Gastrocnemius medialis (tissue), 4 donors: ENCODE measurements around the gene ASB13. TPM values are rescaled to one million over a fixed set of nuclear protein-coding genes. Genes with fewer than 3 reads are reported as not detected.

ENCODE experiments used
- ATAC-seq, 2 donors: fragments of 150-250 bp; one replicate each; pipeline ENCODE4 v1.9.1; 2016
- DNase-seq, 2 donors: peaks; one replicate each; pipeline ENCODE4 v3.0.0-alpha.2; 2019
- H3K27ac ChIP-seq, 4 donors: fragments of 200-600 bp; sonication (generic); 1 replicate in 1 of 4; 2 replicates in 3 of 4; pipeline ENCODE4 v1.5.1; 2016 to 2018; ENCODE audit warnings: mild to moderate bottlenecking in 2 of 4, moderate library complexity in 1 of 4
- H3K27me3 ChIP-seq, 3 donors: fragments of 200-600 bp; sonication (generic) in 2 of 3; 1 replicate in 1 of 3; 2 replicates in 2 of 3; pipeline versions ENCODE4 v1.5.1 to v1.6.0; 2016 to 2019; ENCODE audit warnings: mild to moderate bottlenecking in 1 of 3, moderate library complexity in 1 of 3
- H3K36me3 ChIP-seq, 2 donors: fragments of 200-600 bp; sonication (generic) in 1 of 2; one replicate each; pipeline ENCODE4 v1.5.1; 2017 to 2018
- H3K4me1 ChIP-seq, 2 donors: fragments of 200-600 bp; sonication (generic) in 1 of 2; one replicate each; pipeline ENCODE4 v1.5.1; 2016 to 2017; ENCODE audit warnings: mild to moderate bottlenecking in 2 of 2
- H3K4me3 ChIP-seq, 4 donors: fragments of 200-600 bp; sonication (generic) in 3 of 4; 1 replicate in 1 of 4; 2 replicates in 3 of 4; pipeline ENCODE4 v1.5.1; 2016 to 2019; ENCODE audit warnings: mild to moderate bottlenecking in 2 of 4
- H3K9me3 ChIP-seq, 3 donors: fragments of 200-600 bp; sonication (generic) in 2 of 3; 1 replicate in 1 of 3; 2 replicates in 2 of 3; pipeline ENCODE4 v1.5.1; 2016 to 2019
- CTCF ChIP-seq, 5 experiments: fragments of 450-650 bp in 3 of 5; fragments of 200-600 bp in 2 of 5; sonication (generic) in 2 of 5; IDR thresholded peaks in 4 of 5; conservative IDR thresholded peaks in 1 of 5; 1 replicate in 4 of 5; 2 replicates in 1 of 5; pipeline ENCODE4 v1.5.1; 2016 to 2019; ENCODE audit warnings: antibody characterized with exemption in 5 of 5, mild to moderate bottlenecking in 3 of 5, moderate library complexity in 3 of 5
- POLR2A ChIP-seq, 2 donors: fragments of 450-650 bp; IDR thresholded peaks; one replicate each; pipeline ENCODE4 v1.6.1; 2017; ENCODE audit warnings: antibody characterized with exemption in 2 of 2, mild to moderate bottlenecking in 2 of 2, moderate library complexity in 2 of 2
- in situ Hi-C, 4 donors: fragments of 200-750 bp; cut with MboI; loops; one replicate each; pipeline versions ENCODE4 v1.15.0 to v1.8.0; 2017; ENCODE audit warnings: low sequenced_read_pairs in 4 of 4
- intact Hi-C: fragments of 100-400 bp; cut with DNase I; formaldehyde crosslinking; loops from one replicate; pipeline ENCODE4 v1.15.1; 2023; ENCODE audit warnings: low total_unique reads
- total RNA-seq, 4 donors: library from RNA; depleted of rRNA; stranded (reverse); fragments of >200 nt; gene quantifications; one replicate each; pipeline versions ENCODE4 v1.1.0 to v1.2.3, GENCODE V29; 2016

The ASB13 gene
- total RNA-seq, 4 donors from 2014 or later: 9.6 to 20.0 (median 14.9) TPM

- in situ Hi-C loops (loop anchor here in 3 of 4 donors (25.0 kb wide), 1 partner anchor 170 kb away; no protein-coding TSS in a partner anchor), intact Hi-C loops (no loop called here)
- Histone ChIP-seq H3K4me1 (peaks cover 6 to 9% of the 10 kb centered on the region in 2 donors), H3K27me3 (no peaks in the 10 kb centered on the region), H3K36me3 (peaks cover 0 to 5% of the 10 kb centered on the region in 2 donors), H3K9me3 (no peaks in the 10 kb centered on the region), H3K4me3 (peak overlapping the region; percentile 36 to 45 (median 44)), H3K27ac (no peak overlapping the region)
- DNase-seq: no peak
- ATAC-seq: no peak
- TF ChIP-seq POLR2A (IDR thresholded peaks at IDR 0.05) (no peak), CTCF (IDR thresholded peaks at IDR 0.05 in 4 of 5, conservative IDR thresholded peaks at IDR 0.05 in 1 of 5) (no peak)
Measured at GRCh38 chr10:5692461-5693358, 26.3 kb upstream of the ASB13 start.

GRCh38 chr10:5691786-5692185 lies 25.4 kb upstream of the ASB13 start:
- TF ChIP-seq POLR2A (IDR thresholded peaks at IDR 0.05): no peak
- no peak for TF ChIP-seq CTCF (IDR thresholded peaks at IDR 0.05 in 4 of 5, conservative IDR thresholded peaks at IDR 0.05 in 1 of 5)
- intact Hi-C loops (no loop called here), in situ Hi-C loops (loop anchor here in 3 of 4 donors (25.0 kb wide), 1 partner anchor 171 kb away; no protein-coding TSS in a partner anchor)
- ATAC-seq (no peak), DNase-seq (no peak)
- Histone ChIP-seq H3K4me3 (no peak overlapping the region), H3K4me1 (peaks cover 13 to 15% of the 10 kb centered on the region in 2 donors), H3K27me3 (no peaks in the 10 kb centered on the region), H3K27ac (no peak overlapping the region), H3K36me3 (peaks cover 0 to 5% of the 10 kb centered on the region in 2 donors), H3K9me3 (no peaks in the 10 kb centered on the region)

GRCh38 chr10:5688587-5688986 lies 22.2 kb upstream of the ASB13 start:
- H3K4me3 ChIP-seq: no peak overlapping the region
- TF ChIP-seq CTCF (IDR thresholded peaks at IDR 0.05 in 4 of 5, conservative IDR thresholded peaks at IDR 0.05 in 1 of 5) (no peak), POLR2A (IDR thresholded peaks at IDR 0.05) (no peak)
- no peak for ATAC-seq
- H3K27me3 ChIP-seq: no peaks in the 10 kb centered on the region
- no peak overlapping the region for H3K27ac ChIP-seq
- H3K9me3 ChIP-seq: no peaks in the 10 kb centered on the region
- H3K36me3 ChIP-seq: peaks cover 0 to 5% of the 10 kb centered on the region in 2 donors
- no peak for DNase-seq
- intact Hi-C loops (loop anchor here (10.0 kb wide), 1 partner anchor 896 kb away; the partner anchor contains the start of gene PRKCQ), in situ Hi-C loops (loop anchor here (10.0 to 25.0 kb wide), 2 partner anchors 174 to 186 kb away; no protein-coding TSS in a partner anchor)
- peaks cover 24 to 27% of the 10 kb centered on the region in 2 donors for H3K4me1 ChIP-seq

- Histone ChIP-seq H3K4me1 (peaks cover 19 to 24% of the 10 kb centered on the region in 2 donors), H3K27me3 (no peaks in the 10 kb centered on the region), H3K4me3 (peak overlapping the region; percentile 72 to 98 (median 90)), H3K27ac (peak overlapping the region; percentile 88 to 96 (median 92)), H3K9me3 (no peaks in the 10 kb centered on the region), H3K36me3 (peaks cover 0 to 5% of the 10 kb centered on the region in 2 donors)
- in situ Hi-C loops (loop anchor here (10.0 to 25.0 kb wide), 2 partner anchors 176 to 189 kb away; no protein-coding TSS in a partner anchor), intact Hi-C loops (loop anchor here (1.0 to 10.0 kb wide), 2 partner anchors 187 to 899 kb away; partner anchors contain the start of gene PRKCQ)
- ATAC-seq (no peak), DNase-seq (no peak)
- no peak for TF ChIP-seq CTCF (IDR thresholded peaks at IDR 0.05 in 4 of 5, conservative IDR thresholded peaks at IDR 0.05 in 1 of 5)
- no peak for TF ChIP-seq POLR2A (IDR thresholded peaks at IDR 0.05)
Measured at GRCh38 chr10:5685764-5686240, 19.4 kb upstream of the ASB13 start.
